Left lung (tissue), 14 donors: ENCODE results near the gene AKNA. TPM values are rescaled to one million over a fixed set of nuclear protein-coding genes. Genes with fewer than 3 reads are reported as not detected.

Experiments used
- ATAC-seq: fragments of 200-7000 bp; cut with Tn5 transposase; one replicate; pipeline ENCODE4 v1.9.1; 2020; ENCODE audit warnings: moderate library complexity
- DNase-seq, 4 donors: peaks; one replicate each; pipeline ENCODE4 v3.0.0-alpha.2; 2013 to 2020
- H3K27ac ChIP-seq, 2 donors: fragments of 200-600 bp; sonication (generic) in 1 of 2; one replicate each; pipeline versions ENCODE4 v1.5.0 to v1.8.0; 2020 to 2021
- H3K27me3 ChIP-seq, 2 donors: fragments of 200-600 bp; sonication (generic) in 1 of 2; one replicate each; pipeline versions ENCODE4 v1.5.0 to v1.8.0; 2020 to 2021
- H3K36me3 ChIP-seq, 2 donors: fragments of 200-600 bp; sonication (generic) in 1 of 2; one replicate each; pipeline versions ENCODE4 v1.5.0 to v1.8.0; 2020 to 2021
- H3K4me1 ChIP-seq, 2 donors: fragments of 200-600 bp; one replicate each; pipeline ENCODE4 v1.8.0; 2021
- H3K4me3 ChIP-seq, 2 donors: fragments of 200-600 bp; sonication (generic) in 1 of 2; one replicate each; pipeline versions ENCODE4 v1.5.0 to v1.8.0; 2020 to 2021; ENCODE audit warnings: mild to moderate bottlenecking in 1 of 2
- H3K9me3 ChIP-seq, 2 donors: fragments of 200-600 bp; sonication (generic) in 1 of 2; one replicate each; pipeline versions ENCODE4 v1.5.0 to v1.8.0; 2020 to 2021
- CTCF ChIP-seq, 2 donors: fragments of 200-600 bp; sonication (generic) in 1 of 2; IDR thresholded peaks; one replicate each; pipeline versions ENCODE4 v1.5.0 to v1.8.0; 2021; ENCODE audit warnings: antibody characterized with exemption in 2 of 2
- intact Hi-C, 2 donors: fragments of 100-400 bp; cut with DNase I; formaldehyde crosslinking; loops; one replicate each; pipeline versions ENCODE4 v1.11.2 to v1.14.2; 2022
- long read RNA-seq, 12 donors: library from polyadenylated mRNA in 2 of 12; unstranded in 2 of 12; transcript quantifications; one replicate each; pipeline ENCODE4 v2.0.0 and lab custom pipeline, GENCODE V29; 2019 to 2026
- polyA plus RNA-seq, 6 donors: library from polyadenylated mRNA; unstranded; fragments of 120-200 nt; gene quantifications; one replicate each; pipeline ENCODE4 v1.2.1, GENCODE V29; 2013; ENCODE audit not compliant: insufficient read length in 6 of 6
- total RNA-seq, 2 donors: library from RNA; stranded (reverse); fragmentation: NEBNext Ultra II Directional; extraction: Animal tissue kit (Norgen Biotek cat#: 25700); gene quantifications; one replicate each; pipeline ENCODE4 v1.2.1, GENCODE V29; 2021
- donor health status: DM: no; HTN: yes; CAD: no.
- donor health status: DM: no; HTN: no; CAD: no.

Gene AKNA
- total RNA-seq (10 to 100 TPM; 25.1 to 55.3 TPM), polyA plus RNA-seq (10 to 100 TPM; 31.4 to 39.9 (median 36.7) TPM)
- long read RNA-seq, donor 1, partial matches to known transcripts = 17 of 17 reads
- long read RNA-seq, donor 1, other reads (novel, unspliced or antisense) = 0 of 17 reads
- long read RNA-seq, donor 2, partial matches to known transcripts = 12 of 14 reads
- long read RNA-seq, donor 2, other reads (novel, unspliced or antisense) = 0 of 14 reads
- long read RNA-seq, donor 3, full-length matches to known transcripts = 1 of 7 reads
- long read RNA-seq, donor 3, partial matches to known transcripts = 6 of 7 reads
- long read RNA-seq, donor 3, other reads (novel, unspliced or antisense) = 0 of 7 reads
- long read RNA-seq, donor 4, partial matches to known transcripts = 0 of 1 reads
- long read RNA-seq, donor 4, other reads (novel, unspliced or antisense) = 1 of 1 reads
- long read RNA-seq, donor 5, partial matches to known transcripts = 7 of 9 reads
- long read RNA-seq, donor 5, other reads (novel, unspliced or antisense) = 0 of 9 reads
- long read RNA-seq, donor 6, partial matches to known transcripts = 0 of 1 reads
- long read RNA-seq, donor 6, other reads (novel, unspliced or antisense) = 0 of 1 reads
- long read RNA-seq, donor 7 = 0 reads
- long read RNA-seq, donor 8, partial matches to known transcripts = 6 of 6 reads
- long read RNA-seq, donor 8, other reads (novel, unspliced or antisense) = 0 of 6 reads
- long read RNA-seq, donor 9 = 0 reads
- long read RNA-seq, donor 10, partial matches to known transcripts = 0 of 1 reads
- long read RNA-seq, donor 10, other reads (novel, unspliced or antisense) = 1 of 1 reads
- long read RNA-seq, donor 11, partial matches to known transcripts = 6 of 7 reads
- long read RNA-seq, donor 11, other reads (novel, unspliced or antisense) = 0 of 7 reads
- long read RNA-seq, donor 12 = 0 reads

- intact Hi-C loops = no loop called here
- H3K36me3 ChIP-seq = no peaks in the 10 kb centered on the region
- DNase-seq = peak; percentile 81 to 94 (median 90)
- TF ChIP-seq CTCF (IDR thresholded peaks at IDR 0.05) = no peak
- no peaks in the 10 kb centered on the region for H3K9me3 ChIP-seq
- H3K4me1 ChIP-seq = peaks cover 35 to 98% of the 10 kb centered on the region in 2 donors
- H3K4me3 ChIP-seq = peak within 1 kb of the TSS; percentile 65 to 69
- no peaks in the 10 kb centered on the region for H3K27me3 ChIP-seq
- ATAC-seq = peak; percentile 71
- peak within 1 kb of the TSS; percentile 85 to 91 for H3K27ac ChIP-seq
Observed at GRCh38 chr9:114387680-114388356, at the start of gene AKNA. Gene AKNA, minus strand, starts transcription at chr9:114387982. Its CDS starts 6,649 bp downstream, at chr9:114381333.

GRCh38 chr9:114437401-114437893 is 49.7 kb upstream of the AKNA start:
- DNase-seq (no peak), ATAC-seq (no peak)
- no peak overlapping the region for H3K4me3 ChIP-seq
- H3K27me3 ChIP-seq = no peaks in the 10 kb centered on the region
- intact Hi-C loops = no loop called here
- no peaks in the 10 kb centered on the region for H3K4me1 ChIP-seq
- no peak for TF ChIP-seq CTCF (IDR thresholded peaks at IDR 0.05)
- H3K36me3 ChIP-seq = no peaks in the 10 kb centered on the region
- no peak overlapping the region for H3K27ac ChIP-seq
- no peaks in the 10 kb centered on the region for H3K9me3 ChIP-seq

- ATAC-seq (peak; percentile 52), DNase-seq (peak in 1 of 4 donors; percentile 44)
- H3K36me3 ChIP-seq = no peaks in the 10 kb centered on the region
- H3K9me3 ChIP-seq = no peaks in the 10 kb centered on the region
- no peaks in the 10 kb centered on the region for H3K27me3 ChIP-seq
- intact Hi-C loops = no loop called here
- H3K4me1 ChIP-seq = no peaks in the 10 kb centered on the region
- no peak for TF ChIP-seq CTCF (IDR thresholded peaks at IDR 0.05)
- H3K27ac ChIP-seq = no peak overlapping the region
- H3K4me3 ChIP-seq = no peak overlapping the region
Observed at GRCh38 chr9:114434878-114435311, 47.1 kb upstream of the AKNA start.

- H3K4me3 ChIP-seq = no peak overlapping the region
- H3K9me3 ChIP-seq = no peaks in the 10 kb centered on the region
- intact Hi-C loops = no loop called here
- H3K36me3 ChIP-seq = no peaks in the 10 kb centered on the region
- no peak for ATAC-seq
- TF ChIP-seq CTCF (IDR thresholded peaks at IDR 0.05) = no peak
- H3K27me3 ChIP-seq = no peaks in the 10 kb centered on the region
- H3K27ac ChIP-seq = no peak overlapping the region
- no peak for DNase-seq
- H3K4me1 ChIP-seq = no peaks in the 10 kb centered on the region
Observed at GRCh38 chr9:114433720-114434255, 46.0 kb upstream of the AKNA start.
